Calu3 (cell line): ENCODE data around the gene CALD1. TPM values are rescaled to one million over a fixed set of nuclear protein-coding genes. Genes with fewer than 3 reads are reported as not detected.
A peak's percentile ranks its signal among the peaks of the same experiment; 100 is the strongest.

ENCODE experiments used
- BruUV-seq: library from RNA; stranded (reverse); fragments of 400-500 nt; replicated peaks from 2 replicates; lab custom pipeline; 2021; lab: Mats Ljungman, UMichigan
- CTCF ChIA-PET: fragments of 300-600 bp; sonication (Branson Sonifier 250); formaldehyde crosslinking; loops from one replicate; lab custom pipeline; 2022; ENCODE audit warnings: antibody characterized with exemption; lab: Charles Lee
- DNase-seq: peaks from one replicate; pipeline ENCODE4 v3.0.0; 2022
- H3K27ac Mint-ChIP-seq: one replicate; pipeline ENCODE4 v1.8.0; 2022; ENCODE audit warnings: mixed read lengths; ENCODE audit not compliant: unreplicated experiment
- H3K27me3 Mint-ChIP-seq: one replicate; pipeline ENCODE4 v1.8.0; 2022; ENCODE audit warnings: mixed read lengths; ENCODE audit not compliant: unreplicated experiment
- H3K36me3 Mint-ChIP-seq: one replicate; pipeline ENCODE4 v1.8.0; 2022; ENCODE audit warnings: mild to moderate bottlenecking, moderate library complexity, mixed read lengths; ENCODE audit not compliant: insufficient read depth, unreplicated experiment
- H3K4me1 Mint-ChIP-seq: one replicate; pipeline ENCODE4 v1.8.0; 2022; ENCODE audit warnings: mild to moderate bottlenecking, low read depth, mixed read lengths; ENCODE audit not compliant: unreplicated experiment
- H3K4me3 Mint-ChIP-seq: one replicate; pipeline ENCODE4 v1.8.0; 2022; ENCODE audit warnings: mild to moderate bottlenecking, low read depth, moderate library complexity, mixed read lengths; ENCODE audit not compliant: unreplicated experiment
- H3K9me3 Mint-ChIP-seq: one replicate; pipeline ENCODE4 v1.8.0; 2022; ENCODE audit warnings: low read depth, mixed read lengths; ENCODE audit not compliant: unreplicated experiment
- intact Hi-C: fragments of 100-400 bp; cut with micrococcal nuclease; formaldehyde crosslinking; loops from one replicate; pipeline ENCODE4 v1.10.0; 2022; ENCODE audit not compliant: unreplicated experiment
- total RNA-seq: library from RNA; stranded (reverse); gene quantifications from 2 replicates; pipeline ENCODE4 v1.2.3, GENCODE V29; 2022
- TF ChIP-seq, protein P1 (sequence below): fragments of 200-600 bp; IDR thresholded peaks from one replicate; pipeline ENCODE4 v1.8.0; 2022; ENCODE audit warnings: antibody characterized with exemption; ENCODE audit not compliant: unreplicated experiment

Gene CALD1
- total RNA-seq, 1 experiment from 2014 or later, result 9.3 TPM

- no peaks in the 10 kb centered on the region for H3K27me3 Mint-ChIP-seq
- no peaks in the 10 kb centered on the region for H3K9me3 Mint-ChIP-seq
- no peaks in the 10 kb centered on the region for H3K4me1 Mint-ChIP-seq
- TF ChIP-seq, protein P1, sequence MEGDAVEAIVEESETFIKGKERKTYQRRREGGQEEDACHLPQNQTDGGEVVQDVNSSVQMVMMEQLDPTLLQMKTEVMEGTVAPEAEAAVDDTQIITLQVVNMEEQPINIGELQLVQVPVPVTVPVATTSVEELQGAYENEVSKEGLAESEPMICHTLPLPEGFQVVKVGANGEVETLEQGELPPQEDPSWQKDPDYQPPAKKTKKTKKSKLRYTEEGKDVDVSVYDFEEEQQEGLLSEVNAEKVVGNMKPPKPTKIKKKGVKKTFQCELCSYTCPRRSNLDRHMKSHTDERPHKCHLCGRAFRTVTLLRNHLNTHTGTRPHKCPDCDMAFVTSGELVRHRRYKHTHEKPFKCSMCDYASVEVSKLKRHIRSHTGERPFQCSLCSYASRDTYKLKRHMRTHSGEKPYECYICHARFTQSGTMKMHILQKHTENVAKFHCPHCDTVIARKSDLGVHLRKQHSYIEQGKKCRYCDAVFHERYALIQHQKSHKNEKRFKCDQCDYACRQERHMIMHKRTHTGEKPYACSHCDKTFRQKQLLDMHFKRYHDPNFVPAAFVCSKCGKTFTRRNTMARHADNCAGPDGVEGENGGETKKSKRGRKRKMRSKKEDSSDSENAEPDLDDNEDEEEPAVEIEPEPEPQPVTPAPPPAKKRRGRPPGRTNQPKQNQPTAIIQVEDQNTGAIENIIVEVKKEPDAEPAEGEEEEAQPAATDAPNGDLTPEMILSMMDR, result no peak
- no peak overlapping the region for H3K4me3 Mint-ChIP-seq
- intact Hi-C loops, result loop anchor here (10.0 kb wide), 1 partner anchor 514 kb away; no protein-coding TSS in a partner anchor
- H3K36me3 Mint-ChIP-seq, result no peaks in the 10 kb centered on the region
- no TSS peak for BruUV-seq
- H3K27ac Mint-ChIP-seq, result no peak overlapping the region
- CTCF ChIA-PET, result no interaction called here
- DNase-seq, result no peak
These were observed 169.3 kb downstream of the CALD1 start for GRCh38 chr7:134948736-134949135.

DNA sequence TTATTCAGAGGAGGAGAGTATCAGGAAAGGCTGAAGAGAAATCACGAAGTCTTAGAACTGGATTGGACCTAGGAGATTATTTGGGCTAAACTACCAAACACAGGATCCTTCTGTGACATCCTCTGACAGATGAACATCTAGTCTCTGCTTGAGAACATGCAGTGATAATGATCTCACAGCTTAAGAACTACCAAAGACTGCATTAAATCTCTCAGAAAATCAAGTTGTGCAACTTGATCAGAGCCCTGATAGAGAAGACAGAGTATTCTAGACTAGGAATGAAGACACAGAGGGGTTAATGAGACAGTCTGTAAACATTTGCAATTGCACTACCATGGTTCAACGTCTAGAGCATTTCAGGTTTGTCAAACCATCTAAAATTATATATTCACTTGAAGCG, 169.7 kb downstream of the CALD1 start:
- TF ChIP-seq, protein P1, result no peak
- DNase-seq, result no peak
- CTCF ChIA-PET, result interaction anchor here (0.7 kb wide), 1 partner anchor 62 kb away, joined by 3 read pairs; no protein-coding TSS in a partner anchor
- no peak overlapping the region for H3K4me3 Mint-ChIP-seq
- H3K4me1 Mint-ChIP-seq, result no peaks in the 10 kb centered on the region
- no peaks in the 10 kb centered on the region for H3K9me3 Mint-ChIP-seq
- no peak overlapping the region for H3K27ac Mint-ChIP-seq
- BruUV-seq, result no TSS peak
- H3K36me3 Mint-ChIP-seq, result no peaks in the 10 kb centered on the region
- intact Hi-C loops, result loop anchor here (10.0 kb wide), 1 partner anchor 514 kb away; no protein-coding TSS in a partner anchor
- H3K27me3 Mint-ChIP-seq, result no peaks in the 10 kb centered on the region

GRCh38 chr7:134954197-134955082, 175.0 kb downstream of the CALD1 start:
- no peaks in the 10 kb centered on the region for H3K4me1 Mint-ChIP-seq

GRCh38 chr7:134957005-134957404, 177.6 kb downstream of the CALD1 start:
- intact Hi-C loops, result no loop called here
- Mint-ChIP-seq H3K36me3 (no peaks in the 10 kb centered on the region), H3K4me1 (no peaks in the 10 kb centered on the region), H3K27me3 (no peaks in the 10 kb centered on the region), H3K4me3 (no peak overlapping the region), H3K27ac (no peak overlapping the region), H3K9me3 (no peaks in the 10 kb centered on the region)
- TF ChIP-seq, protein P1, result no peak
- no peak for DNase-seq
- BruUV-seq, result no TSS peak
- CTCF ChIA-PET, result no interaction called here

More at GRCh38 chr7:134954197-134955082, 175.0 kb downstream of the CALD1 start:
- BruUV-seq, result no TSS peak
- no peak overlapping the region for H3K27ac Mint-ChIP-seq
- intact Hi-C loops, result loop anchor here (1.0 to 5.0 kb wide), 2 partner anchors 321 to 432 kb away; no protein-coding TSS in a partner anchor
- TF ChIP-seq, protein P1, result peak; percentile 29
- CTCF ChIA-PET, result interaction anchor here (1.0 kb wide), 2 partner anchors 268 to 321 kb away, joined by 3 to 4 read pairs; no protein-coding TSS in a partner anchor
- H3K27me3 Mint-ChIP-seq, result no peaks in the 10 kb centered on the region
- H3K9me3 Mint-ChIP-seq, result no peaks in the 10 kb centered on the region
- H3K36me3 Mint-ChIP-seq, result no peaks in the 10 kb centered on the region
- DNase-seq, result no peak
- no peak overlapping the region for H3K4me3 Mint-ChIP-seq
